Coronary artery (tissue), 2 donors: Measurements from ENCODE around the gene NME3.
A peak's percentile ranks its signal among the peaks of the same experiment; 100 is the strongest.

Experiments used
- DNase-seq: peaks from one replicate; pipeline ENCODE4 v3.0.0-alpha.2; 2017; ENCODE audit warnings: low spot score
- H3K27ac ChIP-seq, 2 donors: fragments of 200-600 bp; sonication (generic); one replicate each; pipeline ENCODE4 v1.5.1; 2016 to 2019
- H3K4me3 ChIP-seq: fragments of 200-600 bp; sonication (generic); 2 replicates; pipeline ENCODE4 v1.5.1; 2016; ENCODE audit warnings: mild to moderate bottlenecking, moderate library complexity
- CTCF ChIP-seq: fragments of 200-600 bp; sonication (generic); IDR thresholded peaks from one replicate; pipeline ENCODE4 v1.5.1; 2019; ENCODE audit warnings: antibody characterized with exemption

The NME3 gene

GRCh38 chr16:1775006-1775845, 3.9 kb upstream of the NME3 start:
- Histone ChIP-seq H3K27ac (no peak overlapping the region), H3K4me3 (no peak overlapping the region)
- DNase-seq: no peak
- TF ChIP-seq CTCF: no peak

- no peak for DNase-seq
- H3K27ac ChIP-seq: peak overlapping the region in 1 of 2 donors; percentile 91
- H3K4me3 ChIP-seq: peak overlapping the region; percentile 98
- no peak for TF ChIP-seq CTCF
Measured at GRCh38 chr16:1774448-1774780, 3.1 kb upstream of the NME3 start.

- no peak for TF ChIP-seq CTCF
- Histone ChIP-seq H3K27ac (peak overlapping the region; percentile 76 to 91), H3K4me3 (peak overlapping the region; percentile 98)
- DNase-seq: no peak
Measured at GRCh38 chr16:1773703-1774447, 2.5 kb upstream of the NME3 start.

- TF ChIP-seq CTCF: peak; percentile 68
- no peak for DNase-seq
- H3K27ac ChIP-seq: peak within 1 kb of the TSS; percentile 82 to 91
- H3K4me3 ChIP-seq: peak within 1 kb of the TSS; percentile 98
Measured at GRCh38 chr16:1772908-1773702, 1.8 kb upstream of the NME3 start, which contains the start of gene MRPS34. Gene MRPS34 (minus strand): TSS chr16:1773134. CDS start chr16:1773119, 15 bp downstream.

- Histone ChIP-seq H3K27ac (peak within 1 kb of the TSS; percentile 82 to 91), H3K4me3 (peak within 1 kb of the TSS; percentile 98)
- DNase-seq: no peak
- no peak for TF ChIP-seq CTCF
Measured at GRCh38 chr16:1772362-1772907, 1.1 kb upstream of the NME3 start, which contains the start of gene EME2. Gene EME2 (plus strand): TSS chr16:1772810. CDS start chr16:1773228, 418 bp downstream.

- no peak for TF ChIP-seq CTCF
- DNase-seq: no peak
- Histone ChIP-seq H3K4me3 (peak overlapping the region; percentile 98), H3K27ac (peak overlapping the region; percentile 82 to 91)
Measured at GRCh38 chr16:1771864-1772361, 570 bp upstream of the NME3 start.
